Chondrocyte (in vitro differentiated cells): ENCODE measurements around the gene PARD3B. TPM values are rescaled to one million over a fixed set of nuclear protein-coding genes. Genes with fewer than 3 reads are reported as not detected.

Source experiments
- DNase-seq: peaks from one replicate; pipeline ENCODE4 v3.0.0; 2021; ENCODE audit warnings: mixed read lengths, low spot score
- H3K27ac Mint-ChIP-seq: one replicate; pipeline ENCODE4 v1.8.0; 2021; ENCODE audit warnings: mild to moderate bottlenecking, moderate library complexity, mixed read lengths; ENCODE audit not compliant: unreplicated experiment
- H3K27me3 Mint-ChIP-seq: 2 replicates; pipeline ENCODE4 v1.8.0; 2021; ENCODE audit warnings: low read depth, mixed read lengths
- H3K36me3 Mint-ChIP-seq: 2 replicates; pipeline ENCODE4 v1.8.0; 2021; ENCODE audit warnings: low read depth, mixed read lengths
- H3K4me1 Mint-ChIP-seq: 2 replicates; pipeline ENCODE4 v1.8.0; 2021; ENCODE audit warnings: low read depth, mild to moderate bottlenecking, mixed read lengths
- H3K4me3 Mint-ChIP-seq: one replicate; pipeline ENCODE4 v1.8.0; 2021; ENCODE audit warnings: mild to moderate bottlenecking, moderate library complexity, mixed read lengths; ENCODE audit not compliant: unreplicated experiment
- H3K9me3 Mint-ChIP-seq: 2 replicates; pipeline ENCODE4 v1.8.0; 2021; ENCODE audit warnings: low read depth, mixed read lengths
- total RNA-seq: library from RNA; stranded (reverse); gene quantifications from 3 replicates; pipeline ENCODE4 v1.2.1, GENCODE V29; 2021
- TF ChIP-seq, protein P1 (sequence below): fragments of 200-600 bp; sonication (generic); IDR thresholded peaks from 2 replicates; pipeline ENCODE4 v1.5.0; 2021; ENCODE audit warnings: antibody characterized with exemption, mild to moderate bottlenecking, moderate library complexity

PARD3B gene
- total RNA-seq, 1 donor from 2014 or later = 24.9 TPM

DNA sequence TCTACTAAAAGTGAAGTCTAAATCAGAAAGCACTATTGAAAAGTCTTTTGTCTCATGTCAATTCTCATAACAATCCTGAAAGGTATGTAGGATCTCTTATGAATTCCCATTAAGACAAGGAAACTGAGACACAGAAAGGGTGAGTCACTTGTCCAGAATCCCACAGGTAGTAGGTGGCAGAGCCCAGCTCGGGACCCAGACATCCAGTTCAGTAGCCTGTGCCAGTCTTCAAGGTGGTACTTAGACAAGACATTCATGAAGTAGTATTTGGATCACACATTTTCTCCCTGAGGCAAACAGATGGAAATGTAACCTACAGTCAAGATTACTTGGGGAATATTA, 14.8 kb upstream of the PARD3B start:
- no peaks in the 10 kb centered on the region for H3K9me3 Mint-ChIP-seq
- no peaks in the 10 kb centered on the region for H3K36me3 Mint-ChIP-seq
- H3K4me1 Mint-ChIP-seq = peaks cover 12% of the 10 kb centered on the region
- no peak for DNase-seq
- TF ChIP-seq, protein P1, sequence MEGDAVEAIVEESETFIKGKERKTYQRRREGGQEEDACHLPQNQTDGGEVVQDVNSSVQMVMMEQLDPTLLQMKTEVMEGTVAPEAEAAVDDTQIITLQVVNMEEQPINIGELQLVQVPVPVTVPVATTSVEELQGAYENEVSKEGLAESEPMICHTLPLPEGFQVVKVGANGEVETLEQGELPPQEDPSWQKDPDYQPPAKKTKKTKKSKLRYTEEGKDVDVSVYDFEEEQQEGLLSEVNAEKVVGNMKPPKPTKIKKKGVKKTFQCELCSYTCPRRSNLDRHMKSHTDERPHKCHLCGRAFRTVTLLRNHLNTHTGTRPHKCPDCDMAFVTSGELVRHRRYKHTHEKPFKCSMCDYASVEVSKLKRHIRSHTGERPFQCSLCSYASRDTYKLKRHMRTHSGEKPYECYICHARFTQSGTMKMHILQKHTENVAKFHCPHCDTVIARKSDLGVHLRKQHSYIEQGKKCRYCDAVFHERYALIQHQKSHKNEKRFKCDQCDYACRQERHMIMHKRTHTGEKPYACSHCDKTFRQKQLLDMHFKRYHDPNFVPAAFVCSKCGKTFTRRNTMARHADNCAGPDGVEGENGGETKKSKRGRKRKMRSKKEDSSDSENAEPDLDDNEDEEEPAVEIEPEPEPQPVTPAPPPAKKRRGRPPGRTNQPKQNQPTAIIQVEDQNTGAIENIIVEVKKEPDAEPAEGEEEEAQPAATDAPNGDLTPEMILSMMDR = no peak
- H3K27me3 Mint-ChIP-seq = no peaks in the 10 kb centered on the region
- H3K4me3 Mint-ChIP-seq = no peak overlapping the region
- no peak overlapping the region for H3K27ac Mint-ChIP-seq

DNA sequence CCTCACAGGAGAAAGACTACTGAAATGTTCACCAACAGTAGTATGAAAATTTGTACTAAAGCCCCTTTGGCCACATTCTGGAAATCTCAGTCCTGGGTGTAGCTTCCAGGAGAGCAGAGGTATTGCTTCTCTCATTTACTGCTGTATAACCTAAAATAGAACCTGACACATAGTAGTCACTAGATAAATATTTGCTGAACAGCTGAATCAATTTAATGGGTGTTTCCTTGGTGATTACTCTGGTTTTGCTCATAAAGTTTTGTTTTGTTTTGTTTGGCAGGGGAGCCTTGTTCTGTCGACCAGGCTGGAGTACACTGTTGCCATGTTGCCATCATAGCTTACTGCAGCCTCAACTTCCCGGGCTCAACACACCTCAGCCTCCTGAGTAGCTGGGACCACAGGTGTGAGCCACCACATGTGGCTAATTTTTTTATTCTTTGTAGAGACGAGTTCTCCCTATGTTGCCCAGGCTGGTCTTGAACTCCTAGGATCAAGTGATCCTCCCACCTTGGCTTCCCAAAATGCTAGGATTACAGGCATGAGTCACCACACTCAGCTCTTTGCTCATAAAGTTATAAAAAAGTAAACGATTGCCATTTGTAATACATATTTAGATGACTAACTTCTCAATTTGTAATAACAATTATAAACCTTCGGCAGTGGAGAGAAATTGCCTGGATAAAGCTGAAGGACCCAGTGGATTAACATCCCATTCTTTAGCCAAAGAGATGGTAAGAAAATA, 11.5 kb upstream of the PARD3B start:
- Mint-ChIP-seq H3K9me3 (no peaks in the 10 kb centered on the region), H3K4me3 (no peak overlapping the region), H3K27me3 (no peaks in the 10 kb centered on the region), H3K36me3 (no peaks in the 10 kb centered on the region), H3K27ac (no peak overlapping the region), H3K4me1 (peaks cover 12% of the 10 kb centered on the region)
- TF ChIP-seq, protein P1 = no peak
- DNase-seq = no peak

DNA sequence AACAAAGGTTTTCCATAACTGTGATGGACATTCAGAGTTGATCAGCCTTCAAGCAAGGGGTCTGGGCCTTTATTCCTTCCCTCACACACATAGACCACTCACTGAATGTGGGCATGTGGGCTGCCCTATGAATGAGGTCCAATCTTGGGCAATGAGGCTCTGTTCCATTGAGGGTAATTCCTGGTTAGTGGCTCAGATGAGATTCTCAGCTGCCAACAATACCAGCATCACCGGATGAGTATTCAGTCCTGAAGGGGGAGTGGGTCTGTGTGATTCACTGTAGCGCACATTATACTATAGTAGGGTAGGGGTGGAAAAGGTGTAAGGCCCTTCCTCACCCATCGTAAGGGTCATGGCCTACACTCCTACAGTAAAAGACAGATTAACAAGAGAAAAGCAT, 9.9 kb upstream of the PARD3B start:
- no peaks in the 10 kb centered on the region for H3K9me3 Mint-ChIP-seq
- H3K27ac Mint-ChIP-seq = no peak overlapping the region
- H3K4me3 Mint-ChIP-seq = no peak overlapping the region

DNA sequence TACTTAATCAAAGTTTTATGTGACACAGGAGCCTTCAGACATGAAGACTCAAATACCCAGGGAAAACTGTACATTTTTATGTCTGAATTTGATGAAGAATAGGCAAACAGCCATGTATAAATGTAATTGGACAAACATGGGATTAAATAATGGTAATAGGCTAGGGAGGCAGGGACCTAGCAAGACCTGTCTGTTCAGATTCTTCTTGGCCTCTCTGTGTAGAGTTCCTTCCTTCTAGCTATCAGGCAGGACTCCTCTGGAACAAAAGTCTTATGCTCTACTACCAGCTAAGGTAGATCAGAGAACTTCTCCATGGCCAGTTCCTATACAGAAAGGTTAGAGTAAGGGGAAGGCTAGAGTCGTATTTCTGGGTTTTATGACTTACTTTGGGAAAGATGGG, 9.5 kb upstream of the PARD3B start:
- Mint-ChIP-seq H3K9me3 (no peaks in the 10 kb centered on the region), H3K27me3 (no peaks in the 10 kb centered on the region), H3K36me3 (no peaks in the 10 kb centered on the region), H3K4me1 (peaks cover 12% of the 10 kb centered on the region), H3K4me3 (no peak overlapping the region), H3K27ac (no peak overlapping the region)
- DNase-seq = no peak
- TF ChIP-seq, protein P1 = no peak

More for the DNA sequence above, 9.9 kb upstream of the PARD3B start:
- TF ChIP-seq, protein P1 = no peak
- DNase-seq = no peak
- Mint-ChIP-seq H3K36me3 (no peaks in the 10 kb centered on the region), H3K27me3 (no peaks in the 10 kb centered on the region), H3K4me1 (peaks cover 12% of the 10 kb centered on the region)

DNA sequence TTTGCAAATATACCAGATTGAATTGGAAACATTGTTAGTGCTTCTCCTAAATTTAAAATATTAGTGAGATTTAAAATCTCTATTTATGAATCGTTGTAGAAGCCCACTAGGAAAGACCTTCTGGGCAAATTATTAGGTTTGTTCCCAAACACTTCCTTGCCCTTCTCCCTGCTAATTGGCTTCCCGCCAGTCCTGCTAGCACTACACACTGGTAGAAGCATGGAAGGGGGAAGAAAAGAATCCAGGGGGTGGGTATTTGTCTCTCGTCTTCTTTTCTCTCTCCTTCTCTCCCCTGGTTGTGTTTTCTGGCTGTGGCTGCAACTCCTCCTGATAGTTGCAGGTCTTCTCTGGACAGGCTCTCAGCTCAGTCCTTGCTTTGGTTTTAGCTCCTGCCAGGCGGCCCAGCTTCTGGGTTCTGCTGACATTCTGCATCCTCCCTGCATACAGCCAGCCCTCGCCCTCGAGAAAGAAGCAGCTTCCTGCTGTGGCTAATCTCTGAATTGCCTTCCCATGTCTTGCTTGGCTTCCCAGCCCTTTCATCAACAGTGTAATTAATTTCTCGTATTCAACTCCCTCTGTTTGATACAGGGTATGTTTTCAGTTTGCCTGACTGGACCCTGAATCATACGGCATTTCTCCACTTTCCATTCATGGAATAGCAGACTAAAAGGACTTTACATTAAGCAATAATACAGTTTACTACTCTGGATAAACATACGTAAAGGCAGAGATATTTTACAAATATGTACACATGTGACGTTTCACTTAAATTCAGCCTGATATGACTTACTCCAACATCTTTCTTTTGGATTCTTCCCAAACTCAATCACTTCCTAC, 6.9 kb upstream of the PARD3B start:
- peaks cover 6% of the 10 kb centered on the region for H3K4me1 Mint-ChIP-seq
- no peak overlapping the region for H3K27ac Mint-ChIP-seq
- no peak overlapping the region for H3K4me3 Mint-ChIP-seq
- H3K36me3 Mint-ChIP-seq = no peaks in the 10 kb centered on the region
- H3K27me3 Mint-ChIP-seq = no peaks in the 10 kb centered on the region
- H3K9me3 Mint-ChIP-seq = no peaks in the 10 kb centered on the region
- DNase-seq = no peak
- TF ChIP-seq, protein P1 = no peak
